Heart left ventricle (tissue), 16 donors: Measurements from ENCODE around the gene NRTN. TPM values are rescaled to one million over a fixed set of nuclear protein-coding genes. Genes with fewer than 3 reads are reported as not detected.

Experiments used
- ATAC-seq, 4 donors: fragments of 200-7000 bp; cut with Tn5 transposase; one replicate each; pipeline ENCODE4 v1.9.1; 2020 to 2022; ENCODE audit warnings: moderate library complexity in 4 of 4, mild to moderate bottlenecking in 3 of 4, moderate number of reproducible peaks in 1 of 4
- DNase-seq, 5 donors: peaks; one replicate each; pipeline ENCODE4 v3.0.0-alpha.2; 2020
- H3K27ac ChIP-seq, 12 donors: fragments of 200-600 bp; sonication (generic) in 4 of 12; one replicate each; pipeline versions ENCODE4 v1.5.0 to v1.8.0; 2016 to 2022; ENCODE audit warnings: mild to moderate bottlenecking in 2 of 12
- H3K27me3 ChIP-seq, 9 donors: fragments of 200-600 bp; sonication (generic) in 2 of 9; one replicate each; pipeline versions ENCODE4 v1.5.1 to v1.8.0; 2016 to 2022; ENCODE audit warnings: mild to moderate bottlenecking in 3 of 9
- H3K36me3 ChIP-seq, 9 donors: fragments of 200-600 bp; sonication (generic) in 2 of 9; one replicate each; pipeline versions ENCODE4 v1.5.0 to v1.8.0; 2018 to 2022; ENCODE audit warnings: mild to moderate bottlenecking in 2 of 9
- H3K4me1 ChIP-seq, 12 donors: fragments of 200-600 bp; sonication (generic) in 4 of 12; one replicate each; pipeline versions ENCODE4 v1.5.0 to v1.8.0; 2016 to 2022; ENCODE audit warnings: mild to moderate bottlenecking in 3 of 12
- H3K4me3 ChIP-seq, 12 donors: fragments of 200-600 bp; sonication (generic) in 4 of 12; one replicate each; pipeline versions ENCODE4 v1.5.0 to v1.8.0; 2017 to 2022; ENCODE audit warnings: mild to moderate bottlenecking in 9 of 12, moderate library complexity in 4 of 12
- H3K9me3 ChIP-seq, 12 donors: fragments of 200-600 bp; sonication (generic) in 4 of 12; one replicate each; pipeline versions ENCODE4 v1.5.0 to v1.8.0; 2016 to 2022; ENCODE audit warnings: mild to moderate bottlenecking in 1 of 12
- CTCF ChIP-seq, 12 donors: fragments of 200-600 bp; sonication (generic) in 4 of 12; IDR thresholded peaks; one replicate each; pipeline versions ENCODE4 v1.5.0 to v1.8.0; 2018 to 2022; ENCODE audit warnings: antibody characterized with exemption in 12 of 12, mild to moderate bottlenecking in 5 of 12
- POLR2A ChIP-seq, 2 donors: fragments of 450-650 bp; IDR thresholded peaks; one replicate each; pipeline ENCODE4 v1.6.1; 2017; ENCODE audit warnings: antibody characterized with exemption in 2 of 2, mild to moderate bottlenecking in 2 of 2, moderate library complexity in 2 of 2
- WGBS, 4 donors: extraction: QIAGEN DNeasy Blood & Tissue Kit in 2 of 4; methylation state at CpG; one replicate each; pipeline versions ENCODE4 v1.1.5 to v1.1.7; 2013 to 2018; 5-methylcytosine and 5-hydroxymethylcytosine counted together
- intact Hi-C, 10 donors: fragments of 100-400 bp; cut with DNase I; formaldehyde crosslinking; loops; one replicate each; pipeline versions ENCODE4 v1.11.1 to v1.14.2; 2022
- polyA plus RNA-seq, 2 donors: library from polyadenylated mRNA; stranded (reverse); fragments of 200-250 nt; gene quantifications; one replicate each; pipeline ENCODE4 v1.2.3, GENCODE V29; 2013
- total RNA-seq, 9 donors: library from RNA; depleted of rRNA in 2 of 9; stranded (reverse); fragments of >200 nt in 2 of 9; fragmentation: NEBNext Ultra II Directional in 3 of 9; extraction: Animal tissue kit (Norgen Biotek cat#: 25700) in 3 of 9; gene quantifications; one replicate each; pipeline versions ENCODE4 v1.1.0 to v1.2.4, GENCODE V29; 2016 to 2023
- donor health status: ischemic (EF 13 %, LVEDD 7.1; RV severe dilation, severe dysfunction).
- donor health status: healthy with polysubstance abuse.
- donor health status: DM: no; HTN: yes; CAD: no.
- donor health status: DM: no; HTN: no; CAD: no.
- donor health status: ischemic (EF 25% LVEDD 6.9; RV normal size, moderate dysfunction).
- donor health status: ischemic (EF 25% LVEDD 5.7; RV mildly dilated, moderate dysfunction).
- donor health status: healthy.
- donor health status: DM: yes; HTN: yes; CAD: no.
- donor health status: ischemic (EF 35%, LVEDD 5.7; RV mildly dilated, moderate dysfunction).
- donor health status: nonischemic (EF 11% LVEDD 7.7; RV severe dilation, severe dysfunction).
- donor health status: DM: yes; HTN: yes; CAD: no.
- donor health status: PGD.
- donor health status: ischemic (EF 29% LVEDD 5.4; RV normal size, mild dysfunction).
- donor health status: nonischemic (EF 23%, LVEDD 6.1; RV moderate dilation, normal function).

NRTN gene
- total and polyA plus RNA-seq, 11 donors = 8.0 to 54.2 (median 18.2) TPM

GRCh38 chr19:5767949-5768348 is 36.9 kb upstream of the NRTN start:
- 94 to 98% (median 95%) methylated on average over 10 of the region's 10 CpGs for WGBS, 4 donors
- TF ChIP-seq CTCF (IDR thresholded peaks at IDR 0.05) = no peak
- TF ChIP-seq POLR2A (IDR thresholded peaks at IDR 0.05) = no peak
- ATAC-seq = no peak

GRCh38 chr19:5772416-5772815 is 32.5 kb upstream of the NRTN start:
- intact Hi-C loops = loop anchor here in 5 of 10 donors (2.0 to 10.0 kb wide), 3 partner anchors 248 to 252 kb away; no protein-coding TSS in a partner anchor
- Histone ChIP-seq H3K27ac (no peak overlapping the region), H3K9me3 (no peaks in the 10 kb centered on the region), H3K27me3 (no peaks in the 10 kb centered on the region), H3K4me1 (no peaks in the 10 kb centered on the region), H3K36me3 (no peaks in the 10 kb centered on the region), H3K4me3 (no peak overlapping the region)
- WGBS, 4 donors = 72 to 79% (median 76%) methylated on average over 19 of the region's 19 CpGs
- no peak for DNase-seq
- TF ChIP-seq POLR2A (IDR thresholded peaks at IDR 0.05) = no peak
- no peak for TF ChIP-seq CTCF (IDR thresholded peaks at IDR 0.05)
- no peak for ATAC-seq

More at GRCh38 chr19:5767949-5768348, 36.9 kb upstream of the NRTN start:
- intact Hi-C loops = no loop called here
- no peak overlapping the region for H3K4me3 ChIP-seq
- no peaks in the 10 kb centered on the region for H3K27me3 ChIP-seq
- H3K9me3 ChIP-seq = no peaks in the 10 kb centered on the region
- no peaks in the 10 kb centered on the region for H3K4me1 ChIP-seq
- no peak for DNase-seq
- H3K36me3 ChIP-seq = no peaks in the 10 kb centered on the region
- H3K27ac ChIP-seq = no peak overlapping the region

- Histone ChIP-seq H3K4me3 (no peak overlapping the region), H3K27me3 (no peaks in the 10 kb centered on the region), H3K27ac (no peak overlapping the region), H3K36me3 (no peaks in the 10 kb centered on the region), H3K4me1 (no peaks in the 10 kb centered on the region), H3K9me3 (no peaks in the 10 kb centered on the region)
- ATAC-seq (no peak), DNase-seq (no peak)
- intact Hi-C loops = loop anchor here in 5 of 10 donors (2.0 to 10.0 kb wide), 3 partner anchors 248 to 252 kb away; no protein-coding TSS in a partner anchor
- 78 to 91% (median 86%) methylated on average over 5 of the region's 5 CpGs for WGBS, 4 donors
- no peak for TF ChIP-seq POLR2A (IDR thresholded peaks at IDR 0.05)
- TF ChIP-seq CTCF (IDR thresholded peaks at IDR 0.05) = no peak
These were observed 31.6 kb upstream of the NRTN start for GRCh38 chr19:5773276-5773675.

GRCh38 chr19:5774921-5775320 is 29.9 kb upstream of the NRTN start:
- intact Hi-C loops = loop anchor here in 4 of 10 donors (5.0 to 10.0 kb wide), 2 partner anchors 247 to 250 kb away; no protein-coding TSS in a partner anchor
- H3K27ac ChIP-seq = no peak overlapping the region
- H3K9me3 ChIP-seq = no peaks in the 10 kb centered on the region
- DNase-seq = no peak
- WGBS, 4 donors = 76 to 87% (median 83%) methylated on average over 8 of the region's 8 CpGs
- no peak for TF ChIP-seq CTCF (IDR thresholded peaks at IDR 0.05)
- no peak for TF ChIP-seq POLR2A (IDR thresholded peaks at IDR 0.05)
- no peaks in the 10 kb centered on the region for H3K27me3 ChIP-seq
- no peak for ATAC-seq
- no peaks in the 10 kb centered on the region for H3K4me1 ChIP-seq
- no peak overlapping the region for H3K4me3 ChIP-seq
- H3K36me3 ChIP-seq = no peaks in the 10 kb centered on the region
